ENCODE results near the gene SRSF4.

DNA sequence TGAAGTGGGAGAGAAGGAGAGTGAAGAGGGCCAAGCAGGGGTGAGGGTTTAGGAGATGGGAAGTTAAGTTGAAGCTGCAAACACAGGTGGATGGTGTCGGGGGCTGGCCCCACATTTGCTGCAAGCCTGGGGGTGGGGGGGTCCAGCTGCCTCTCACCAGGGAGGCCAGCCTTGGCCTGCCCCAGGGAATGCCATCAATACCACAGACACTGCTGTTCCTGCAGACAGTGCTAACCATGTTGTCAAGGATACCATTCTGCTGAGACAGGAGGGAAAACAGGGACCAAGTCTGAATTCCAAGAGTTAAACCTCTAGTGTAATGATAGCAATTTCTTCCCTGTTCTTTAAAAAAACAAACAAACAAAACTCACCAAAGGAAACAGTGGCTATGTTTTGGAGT, 41.0 kb upstream of the SRSF4 start:
- TF ChIP-seq EZH2phosphoT487 (IDR thresholded peaks at IDR 0.05; ENCODE audit: low read length) (no peak), EZH2 (optimal IDR thresholded peaks at IDR 0.05; ENCODE audit: low read depth, low read length) (no peak)

Measured in MM.1S (cell line).